Liver (tissue), 9 donors: Measurements from ENCODE around the gene ZNF460. TPM values are rescaled to one million over a fixed set of nuclear protein-coding genes. Genes with fewer than 3 reads are reported as not detected.
A peak's percentile ranks its signal among the peaks of the same experiment; 100 is the strongest.

Source experiments
- DNase-seq: peaks from one replicate; pipeline ENCODE4 v3.0.0-alpha.2; 2017; ENCODE audit warnings: low spot score
- H3K27ac ChIP-seq, 2 donors: one replicate each; pipeline ENCODE4 v1.7.0; 2013; ENCODE audit warnings: inconsistent platforms in 2 of 2, low read length in 2 of 2, control low read depth in 1 of 2, low read depth in 1 of 2, mild to moderate bottlenecking in 1 of 2
- H3K27me3 ChIP-seq, 4 donors: one replicate each; pipeline versions ENCODE4 v1.6.1 to v1.7.0; 2013; ENCODE audit warnings: low read length in 3 of 4, inconsistent platforms in 1 of 4, mild to moderate bottlenecking in 1 of 4, moderate library complexity in 1 of 4; ENCODE audit not compliant: control insufficient read depth in 4 of 4, insufficient read depth in 4 of 4
- H3K36me3 ChIP-seq, 4 donors: one replicate each; pipeline versions ENCODE4 v1.6.1 to v1.7.0; 2013; ENCODE audit warnings: low read length in 3 of 4, mild to moderate bottlenecking in 3 of 4, low read depth in 1 of 4, moderate library complexity in 1 of 4; ENCODE audit not compliant: control insufficient read depth in 4 of 4, insufficient read depth in 3 of 4
- H3K4me1 ChIP-seq, 4 donors: one replicate each; pipeline versions ENCODE4 v1.6.1 to v1.7.0; 2013; ENCODE audit warnings: low read length in 3 of 4, mild to moderate bottlenecking in 3 of 4, moderate library complexity in 1 of 4; ENCODE audit not compliant: control insufficient read depth in 4 of 4, insufficient read depth in 4 of 4
- H3K4me3 ChIP-seq, 3 donors: one replicate each; pipeline versions ENCODE4 v1.6.1 to v1.7.0; 2013; ENCODE audit warnings: low read length in 3 of 3, control low read depth in 1 of 3, low read depth in 1 of 3, mild to moderate bottlenecking in 1 of 3
- H3K9ac ChIP-seq, 2 donors: one replicate each; pipeline ENCODE4 v1.7.0; 2013; ENCODE audit warnings: low read length in 2 of 2, mild to moderate bottlenecking in 2 of 2, moderate library complexity in 2 of 2, control low read depth in 1 of 2, low read depth in 1 of 2
- H3K9me3 ChIP-seq, 4 donors: one replicate each; pipeline versions ENCODE4 v1.6.1 to v1.7.0; 2013; ENCODE audit warnings: low read length in 3 of 4; ENCODE audit not compliant: control insufficient read depth in 4 of 4
- ATF3 ChIP-seq: IDR thresholded peaks from 2 replicates; pipeline ENCODE4 v1.6.1; 2016; ENCODE audit warnings: antibody characterized with exemption
- EGR1 ChIP-seq, 2 donors: IDR thresholded peaks; 2 replicates each; pipeline ENCODE4 v1.6.1; 2016 to 2018; ENCODE audit warnings: antibody characterized with exemption in 2 of 2, low read depth in 2 of 2
- FOXA1 ChIP-seq: IDR thresholded peaks from 2 replicates; pipeline ENCODE4 v1.6.1; 2016; ENCODE audit warnings: antibody characterized with exemption
- FOXA2 ChIP-seq: IDR thresholded peaks from 2 replicates; pipeline ENCODE4 v1.6.1; 2016; ENCODE audit warnings: antibody characterized with exemption
- HNF4A ChIP-seq, 2 donors: conservative IDR thresholded peaks; 2 replicates each; pipeline ENCODE4 v1.6.1; 2016; ENCODE audit warnings: antibody characterized with exemption in 2 of 2, mild to moderate bottlenecking in 2 of 2
- JUND ChIP-seq, 2 donors: IDR thresholded peaks; 2 replicates each; pipeline ENCODE4 v1.6.1; 2016; ENCODE audit warnings: antibody characterized with exemption in 2 of 2
- MAX ChIP-seq: IDR thresholded peaks from 2 replicates; pipeline ENCODE4 v1.6.1; 2016; ENCODE audit warnings: antibody characterized with exemption
- NR2F2 ChIP-seq: IDR thresholded peaks from 2 replicates; pipeline ENCODE4 v1.6.1; 2016; ENCODE audit warnings: antibody characterized with exemption
- RAD21 ChIP-seq, 2 donors: IDR thresholded peaks; 2 replicates each; pipeline ENCODE4 v1.6.1; 2016; ENCODE audit warnings: antibody characterized with exemption in 2 of 2, mild to moderate bottlenecking in 2 of 2
- RXRA ChIP-seq, 2 donors: IDR thresholded peaks; 2 replicates each; pipeline ENCODE4 v1.6.1; 2017 to 2018; ENCODE audit warnings: antibody characterized with exemption in 2 of 2, mild to moderate bottlenecking in 1 of 2
- SP1 ChIP-seq: IDR thresholded peaks from 2 replicates; pipeline ENCODE4 v1.6.1; 2018; ENCODE audit warnings: antibody characterized with exemption, mild to moderate bottlenecking
- TAF1 ChIP-seq: conservative IDR thresholded peaks from 2 replicates; pipeline ENCODE4 v1.6.1; 2016; ENCODE audit warnings: antibody characterized with exemption, mild to moderate bottlenecking
- YY1 ChIP-seq: IDR thresholded peaks from 2 replicates; pipeline ENCODE4 v1.6.1; 2016; ENCODE audit warnings: antibody characterized with exemption, mild to moderate bottlenecking
- ZBTB33 ChIP-seq: IDR thresholded peaks from 2 replicates; pipeline ENCODE4 v1.6.1; 2016; ENCODE audit warnings: antibody characterized with exemption
- WGBS: extraction: QIAGEN DNeasy Blood & Tissue Kit; methylation state at CpG from one replicate; pipeline ENCODE4 v1.1.7; 2013; 5-methylcytosine and 5-hydroxymethylcytosine counted together
- polyA plus RNA-seq, 2 donors: library from polyadenylated mRNA; stranded (reverse) in 1 of 2; unstranded in 1 of 2; fragments of 200-250 nt in 1 of 2; fragments of >200 nt in 1 of 2; fragmentation: Nextera tagmentation in 1 of 2; extraction: Ambion mirVana in 1 of 2; gene quantifications; one replicate each; pipeline versions ENCODE4 v1.2.1 to v1.2.3, GENCODE V29; 2013 to 2015
- total RNA-seq, 2 donors: library from RNA; depleted of rRNA; stranded (reverse); fragments of >200 nt; gene quantifications; one replicate each; pipeline ENCODE4 v1.2.3, GENCODE V29; 2014
- donor health status: healthy.
- donor health status: healthy.
- donor health status: healthy.
- donor health status: healthy.
- donor health status: healthy.

The ZNF460 gene
- total and polyA plus RNA-seq, 4 donors: 0.24 to 54.4 (median 19.4) TPM

- Histone ChIP-seq H3K27me3 (no peaks in the 10 kb centered on the region), H3K4me3 (peak overlapping the region in 2 of 3 donors; percentile 4 to 46), H3K4me1 (peaks cover 2 to 21% (median 13%) of the 10 kb centered on the region in 4 donors), H3K36me3 (peaks cover 7 to 32% (median 25%) of the 10 kb centered on the region in 4 donors), H3K9me3 (peaks cover 0 to 2% (median 0%) of the 10 kb centered on the region in 4 donors), H3K27ac (peak overlapping the region in 1 of 2 donors; percentile 29), H3K9ac (no peak overlapping the region)
- 86% methylated on average over 5 of the region's 5 CpGs for WGBS
- TF ChIP-seq JUND (IDR thresholded peaks at IDR 0.05): no peak
- TF ChIP-seq EGR1 (IDR thresholded peaks at IDR 0.05; ENCODE audit: low read depth in 2 of 2): no peak
- no peak for TF ChIP-seq YY1
- no peak for TF ChIP-seq FOXA2
- TF ChIP-seq MAX: no peak
- no peak for TF ChIP-seq RXRA (IDR thresholded peaks at IDR 0.05)
- TF ChIP-seq FOXA1: no peak
- no peak for TF ChIP-seq TAF1
- no peak for TF ChIP-seq HNF4A (conservative IDR thresholded peaks at IDR 0.05)
- no peak for TF ChIP-seq NR2F2
- no peak for TF ChIP-seq RAD21 (IDR thresholded peaks at IDR 0.05)
- no peak for TF ChIP-seq ZBTB33
- no peak for TF ChIP-seq SP1
- TF ChIP-seq ATF3: no peak
- no peak for DNase-seq
Measured at GRCh38 chr19:57282011-57282643, 1.8 kb downstream of the ZNF460 start.

- 94% methylated on average over 4 of the region's 4 CpGs for WGBS
- DNase-seq: no peak
- TF ChIP-seq RXRA (IDR thresholded peaks at IDR 0.05): no peak
- H3K9ac ChIP-seq: no peak overlapping the region
- no peaks in the 10 kb centered on the region for H3K4me1 ChIP-seq
- no peak overlapping the region for H3K4me3 ChIP-seq
- H3K27ac ChIP-seq: no peak overlapping the region
- peaks cover 9 to 32% (median 28%) of the 10 kb centered on the region in 4 donors for H3K9me3 ChIP-seq
- peaks cover 30 to 95% (median 81%) of the 10 kb centered on the region in 4 donors for H3K36me3 ChIP-seq
- H3K27me3 ChIP-seq: no peaks in the 10 kb centered on the region
Measured at GRCh38 chr19:57288373-57288772, 8.1 kb downstream of the ZNF460 start.

GRCh38 chr19:57290970-57291369 lies 10.7 kb downstream of the ZNF460 start:
- DNase-seq: no peak
- Histone ChIP-seq H3K4me1 (no peaks in the 10 kb centered on the region), H3K27ac (no peak overlapping the region), H3K36me3 (peaks cover 27 to 87% (median 77%) of the 10 kb centered on the region in 4 donors), H3K9me3 (peaks cover 9 to 35% (median 33%) of the 10 kb centered on the region in 4 donors), H3K9ac (no peak overlapping the region), H3K27me3 (no peaks in the 10 kb centered on the region), H3K4me3 (peak overlapping the region in 2 of 3 donors; percentile 30 to 59)
- 97% methylated on average over 11 of the region's 11 CpGs for WGBS
- TF ChIP-seq YY1: no peak
